H1 (cell line): ENCODE results near the gene RASSF5. TPM values are rescaled to one million over a fixed set of nuclear protein-coding genes. Genes with fewer than 3 reads are reported as not detected.

Source experiments
- CTCF ChIA-PET: fragments of 300-600 bp; sonication (Branson Sonifier 250); formaldehyde crosslinking; loops from one replicate; lab custom pipeline; 2021; ENCODE audit not compliant: partially characterized antibody; lab: Charles Lee
- POLR2A ChIA-PET: fragments of 300-600 bp; sonication (Branson Sonifier 250); formaldehyde crosslinking; loops from one replicate; lab custom pipeline; 2021; ENCODE audit warnings: inconsistent platforms; ENCODE audit not compliant: partially characterized antibody; lab: Charles Lee
- DNase-seq, 2 experiments: peaks; one replicate each; pipeline versions ENCODE4 v3.0.0 to v3.0.0-alpha.2; 2010 to 2022; ENCODE audit warnings: low spot score in 2 of 2, low read depth in 1 of 2, mixed read lengths in 1 of 2
- FAIRE-seq: peaks from 2 replicates; lab custom pipeline; 2011; peaks lifted over from hg19 to GRCh38; lab: Jason Lieb, UNC
- H2AFZ ChIP-seq: 2 replicates; pipeline ENCODE4 v1.8.1; 2012; ENCODE audit warnings: low read length, inconsistent platforms
- H2AK5ac ChIP-seq: 2 replicates; pipeline ENCODE4 v1.6.1; 2013; ENCODE audit warnings: low read depth, low read length
- H2BK120ac ChIP-seq: replicated peaks from 2 replicates; pipeline ENCODE3; 2013; ENCODE audit warnings: low read depth, low read length, inconsistent platforms
- H2BK12ac ChIP-seq: 2 replicates; pipeline ENCODE4 v1.6.1; 2013; ENCODE audit warnings: low read depth, low read length
- H2BK15ac ChIP-seq: 2 replicates; pipeline ENCODE4 v1.6.1; 2013; ENCODE audit warnings: low read length
- H2BK20ac ChIP-seq: 2 replicates; pipeline ENCODE4 v1.6.1; 2013; ENCODE audit warnings: low read length
- H2BK5ac ChIP-seq: 2 replicates; pipeline ENCODE4 v1.6.1; 2013; ENCODE audit warnings: low read depth, low read length
- H3K14ac ChIP-seq: 2 replicates; pipeline ENCODE4 v1.6.1; 2013; ENCODE audit warnings: inconsistent platforms; ENCODE audit not compliant: insufficient read length
- H3K18ac ChIP-seq: 2 replicates; pipeline ENCODE4 v1.6.1; 2013; ENCODE audit warnings: low read length; ENCODE audit errors: extremely low read depth
- H3K23ac ChIP-seq: 2 replicates; pipeline ENCODE4 v1.6.1; 2013; ENCODE audit warnings: inconsistent platforms; ENCODE audit not compliant: insufficient read length
- H3K23me2 ChIP-seq: 2 replicates; pipeline ENCODE4 v1.6.1; 2013; ENCODE audit warnings: low read depth, low read length
- H3K27ac ChIP-seq: 2 replicates; pipeline ENCODE4 v1.6.1; 2011; ENCODE audit warnings: low read depth, low read length, inconsistent platforms
- H3K27me3 ChIP-seq, 4 experiments: replicated peaks in 1 of 4; 1 replicate in 1 of 4; 2 replicates in 3 of 4; pipeline versions ENCODE4 v1.6.1 to v1.8.1; 2011 to 2013; ENCODE audit warnings: low read length in 3 of 4, mild to moderate bottlenecking in 3 of 4, inconsistent platforms in 2 of 4, mixed read lengths in 2 of 4, moderate library complexity in 1 of 4; ENCODE audit not compliant: control insufficient read depth in 3 of 4, insufficient read depth in 3 of 4; ENCODE audit errors: extremely low read depth in 1 of 4
- H3K36me3 ChIP-seq, 4 experiments: 2 replicates each; pipeline versions ENCODE4 v1.6.1 to v1.8.1; 2011 to 2013; ENCODE audit warnings: mild to moderate bottlenecking in 4 of 4, low read length in 3 of 4, moderate library complexity in 2 of 4, control low read depth in 1 of 4, inconsistent platforms in 1 of 4; ENCODE audit not compliant: insufficient read depth in 4 of 4, control insufficient read depth in 2 of 4
- H3K4ac ChIP-seq: replicated peaks from 2 replicates; pipeline ENCODE3; 2013; ENCODE audit warnings: low read length, low read depth, mixed read lengths, inconsistent platforms; ENCODE audit not compliant: insufficient read length
- H3K4me1 ChIP-seq, 4 experiments: replicated peaks in 1 of 4; 1 replicate in 1 of 4; 2 replicates in 3 of 4; pipeline versions ENCODE4 v1.6.1 to v1.8.1; 2011 to 2013; ENCODE audit warnings: low read length in 3 of 4, inconsistent platforms in 2 of 4, mixed read lengths in 1 of 4; ENCODE audit not compliant: insufficient read depth in 4 of 4, control insufficient read depth in 3 of 4
- H3K4me2 ChIP-seq, 2 experiments: 2 replicates each; pipeline versions ENCODE4 v1.6.1 to v1.8.1; 2011 to 2013; ENCODE audit warnings: low read depth in 2 of 2, low read length in 2 of 2, control low read depth in 1 of 2, inconsistent platforms in 1 of 2, mild to moderate bottlenecking in 1 of 2; ENCODE audit not compliant: insufficient read depth in 1 of 2
- H3K4me3 ChIP-seq, 4 experiments: fragments of 200-600, 300-600 bp in 1 of 4; sonication (generic), shearing (Covaris generic), sonication (Bioruptor Twin) in 1 of 4; 2 replicates each; pipeline versions ENCODE4 v1.5.1 to v1.8.1; 2011 to 2016; ENCODE audit warnings: low read length in 4 of 4, low read depth in 3 of 4, control low read depth in 2 of 4, inconsistent platforms in 2 of 4, mild to moderate bottlenecking in 2 of 4, mixed read lengths in 1 of 4, moderate library complexity in 1 of 4; ENCODE audit not compliant: insufficient read depth in 2 of 4; ENCODE audit errors: extremely low read depth in 1 of 4
- H3K56ac ChIP-seq: replicated peaks from 2 replicates; pipeline ENCODE3; 2013; ENCODE audit warnings: low read depth, mild to moderate bottlenecking, mixed read lengths, low read length, inconsistent platforms; ENCODE audit not compliant: insufficient read length
- H3K79me1 ChIP-seq: 2 replicates; pipeline ENCODE4 v1.6.1; 2013; ENCODE audit warnings: low read depth, low read length, control low read depth
- H3K79me2 ChIP-seq, 2 experiments: 2 replicates each; pipeline versions ENCODE4 v1.6.1 to v1.8.1; 2012 to 2013; ENCODE audit warnings: low read length in 2 of 2, mild to moderate bottlenecking in 2 of 2, inconsistent platforms in 1 of 2; ENCODE audit not compliant: insufficient read depth in 2 of 2, control insufficient read depth in 1 of 2
- H3K9ac ChIP-seq, 4 experiments: replicated peaks in 1 of 4; 1 replicate in 1 of 4; 2 replicates in 3 of 4; pipeline versions ENCODE4 v1.6.1 to v1.8.1; 2011 to 2013; ENCODE audit warnings: low read depth in 3 of 4, low read length in 3 of 4, control low read depth in 2 of 4, mild to moderate bottlenecking in 2 of 4, moderate library complexity in 2 of 4, inconsistent platforms in 1 of 4; ENCODE audit errors: extremely low read depth in 1 of 4
- H3K9me3 ChIP-seq, 2 experiments: 2 replicates each; pipeline versions ENCODE4 v1.6.1 to v1.8.1; 2012 to 2013; ENCODE audit warnings: mild to moderate bottlenecking in 2 of 2, moderate library complexity in 2 of 2, control low read depth in 1 of 2, inconsistent platforms in 1 of 2, low read depth in 1 of 2, low read length in 1 of 2, mixed read lengths in 1 of 2; ENCODE audit not compliant: insufficient read depth in 2 of 2
- H4K20me1 ChIP-seq, 2 experiments: replicated peaks in 1 of 2; 2 replicates each; pipeline versions ENCODE3 to v1.8.1; 2011 to 2013; ENCODE audit warnings: inconsistent platforms in 2 of 2, low read length in 2 of 2, mild to moderate bottlenecking in 1 of 2; ENCODE audit not compliant: insufficient read depth in 2 of 2, control insufficient read depth in 1 of 2
- H4K5ac ChIP-seq: 2 replicates; pipeline ENCODE4 v1.6.1; 2013; ENCODE audit warnings: low read length, low read depth, mixed read lengths, inconsistent platforms; ENCODE audit not compliant: insufficient read length
- H4K8ac ChIP-seq: 2 replicates; pipeline ENCODE4 v1.8.0; 2013; ENCODE audit warnings: mild to moderate bottlenecking, moderate library complexity, low read length, inconsistent platforms; ENCODE audit not compliant: insufficient read depth; ENCODE audit errors: extremely low read depth
- H4K91ac ChIP-seq: replicated peaks from 2 replicates; pipeline ENCODE3; 2013; ENCODE audit warnings: low read length, mixed read lengths, inconsistent platforms; ENCODE audit not compliant: insufficient read length
- CBX8 ChIP-seq: fragments of 300-800, 300-1000 bp; sonication (generic); IDR thresholded peaks from 2 replicates; pipeline ENCODE4 v1.7.1; 2016; ENCODE audit warnings: low read depth, low read length, borderline replicate concordance
- CHD2 ChIP-seq: IDR thresholded peaks from 2 replicates; pipeline ENCODE4 v1.6.1; 2012; ENCODE audit warnings: low read length, improper control_type of control experiment
- CREB1 ChIP-seq: IDR thresholded peaks from 2 replicates; pipeline ENCODE4 v1.6.1; 2012; ENCODE audit warnings: inconsistent platforms
- HDAC2 ChIP-seq, 2 experiments: fragments of 300-600 bp in 1 of 2; sonication (generic) in 1 of 2; IDR thresholded peaks; 2 replicates each; pipeline ENCODE4 v1.6.1; 2011 to 2012; ENCODE audit warnings: low read depth in 2 of 2, low read length in 2 of 2, mild to moderate bottlenecking in 2 of 2, moderate library complexity in 2 of 2, borderline replicate concordance in 1 of 2, inconsistent platforms in 1 of 2
- PHF8 ChIP-seq: fragments of 200-600 bp; sonication (generic); conservative IDR thresholded peaks from 2 replicates; pipeline ENCODE4 v1.7.1; 2012; ENCODE audit warnings: low read depth, mild to moderate bottlenecking, inconsistent platforms, low read length, moderate library complexity
- SAP30 ChIP-seq: fragments of 300-600 bp; sonication (generic); IDR thresholded peaks from 2 replicates; pipeline ENCODE4 v1.7.1; 2012; ENCODE audit warnings: low read length, moderate library complexity, mild to moderate bottlenecking, inconsistent platforms; ENCODE audit not compliant: insufficient read depth, insufficient replicate concordance
- whole genome bisulfite sequencing, 2 experiments: shearing (Covaris generic) in 1 of 2; methylation state at CpG; one replicate each; pipeline versions ENCODE4 v1.1.6 to v1.1.7; 2013 to 2015; ENCODE audit warnings: low lambda C conversion rate in 2 of 2, mixed read lengths in 2 of 2, inconsistent platforms in 1 of 2, low coverage in 1 of 2, missing lambda C conversion rate in 1 of 2; ENCODE audit not compliant: insufficient replicate concordance in 2 of 2, insufficient coverage in 1 of 2, insufficient read length in 1 of 2; ENCODE audit errors: extremely low coverage in 1 of 2, missing lambda C conversion rate in 1 of 2; 5-methylcytosine and 5-hydroxymethylcytosine counted together
- polyA plus RNA-seq, 7 experiments: library from polyadenylated mRNA; depleted of rRNA in 3 of 7; stranded (reverse) in 5 of 7; unstranded in 2 of 7; fragments of >200 nt in 5 of 7; fragments of 200-250 nt in 2 of 7; gene quantifications; 1 replicate in 5 of 7; 2 replicates in 1 of 7; 4 replicates in 1 of 7; pipeline versions ENCODE4 v1.2.1 to v1.2.3, GENCODE V29; 2011 to 2013; ENCODE audit warnings: missing spikeins in 2 of 7, mixed read lengths in 2 of 7
- total RNA-seq: library from RNA; stranded (reverse); fragmentation: NEBNext Ultra II Directional; extraction: Animal tissue kit (Norgen Biotek cat#: 25700); gene quantifications from 2 replicates; pipeline ENCODE4 v1.2.1, GENCODE V29; 2021
- TF ChIP-seq, protein P1 (sequence below), 3 experiments: IDR thresholded peaks; 1 replicate in 2 of 3; 2 replicates in 1 of 3; pipeline versions ENCODE4 v1.5.1 to v1.6.1; 2011; ENCODE audit warnings: low read length in 3 of 3, mild to moderate bottlenecking in 3 of 3, inconsistent platforms in 2 of 3, low read depth in 1 of 3, moderate library complexity in 1 of 3; ENCODE audit not compliant: insufficient read depth in 1 of 3; ENCODE audit errors: control extremely low read depth in 1 of 3

RASSF5 gene
- total and polyA plus RNA-seq, 2 of the 8 experiments (the other 6 are each of a cell fraction or from before 2014, with no cell fraction given): 0.82 to 1.8 TPM

DNA sequence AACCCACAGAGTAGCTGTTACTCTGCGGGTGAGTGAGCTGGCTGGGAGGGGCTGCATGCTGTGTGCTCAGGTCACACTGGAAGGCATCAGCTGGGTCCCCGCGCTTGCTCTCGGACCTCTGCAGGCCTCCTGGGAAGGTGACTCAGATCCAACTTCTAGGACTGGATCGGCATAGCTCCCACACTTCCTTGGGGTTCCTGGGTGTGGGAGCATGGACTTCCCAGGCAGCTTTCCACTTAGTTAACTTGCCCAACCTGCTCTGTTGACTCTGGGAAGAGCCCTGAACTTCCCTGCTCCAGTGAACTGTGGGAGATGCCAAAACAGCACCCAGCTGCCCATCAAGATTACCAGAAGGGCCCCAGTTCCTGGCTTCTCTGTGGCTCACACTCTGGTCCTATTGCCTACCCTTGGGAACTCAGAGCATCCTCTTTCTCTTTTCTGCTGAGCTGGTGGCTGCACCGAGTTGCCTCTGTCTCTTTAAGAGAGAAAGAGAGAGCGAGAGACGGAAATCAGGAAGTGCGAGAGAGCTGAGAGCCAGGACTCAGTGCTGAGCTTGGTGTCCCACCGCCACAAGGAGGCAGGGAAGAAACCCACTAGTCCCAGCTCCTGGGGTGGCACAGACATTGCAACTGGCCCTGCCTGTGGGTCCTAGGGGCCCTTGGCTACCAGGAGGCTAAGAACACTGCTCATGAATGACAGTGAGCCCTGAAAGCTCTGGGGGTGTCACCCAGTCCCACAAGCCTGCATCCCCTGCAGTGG is 37.2 kb upstream of the RASSF5 start, which contains the start of gene IKBKE:
Gene IKBKE, plus strand, starts transcription at position 544 of the 759 bp plus-strand sequence. CDS start 2,752 bp downstream, outside the sequence.
- Histone ChIP-seq H3K14ac (no peak within 1 kb of the TSS), H3K36me3 (no peaks in the 10 kb centered on the region), H3K9me3 (no peaks in the 10 kb centered on the region), H3K4me2 (peak within 1 kb of the TSS; percentile 77 to 95), H2BK20ac (peak within 1 kb of the TSS; percentile 95), H3K9ac (peak within 1 kb of the TSS in 2 of 4 experiments; percentile 1 to 6; a peak in 3 of 7 replicates), H2BK120ac (peak within 1 kb of the TSS; percentile 67), H3K79me1 (no peaks in the 10 kb centered on the region; the same call in 1 of the 2 replicates), H3K27me3 (peaks cover 0 to 3% (median 0%) of the 10 kb centered on the region in 4 experiments; a peak in 2 of 7 replicates), H2AFZ (peak within 1 kb of the TSS; percentile 96), H2BK12ac (peak within 1 kb of the TSS; percentile 81; the same call in 1 of the 2 replicates), H3K23ac (no peak within 1 kb of the TSS), H3K56ac (no peak within 1 kb of the TSS), H2BK5ac (peak within 1 kb of the TSS; percentile 90; the same call in 1 of the 2 replicates), H3K4me1 (peaks cover 3 to 47% (median 25%) of the 10 kb centered on the region in 4 experiments), H4K91ac (peak within 1 kb of the TSS; percentile 58), H3K27ac (no peak within 1 kb of the TSS), H2AK5ac (no peak within 1 kb of the TSS), H3K18ac (peak within 1 kb of the TSS; percentile 91), H4K5ac (peak within 1 kb of the TSS; percentile 82), H3K4me3 (peak within 1 kb of the TSS; percentile 31 to 65 (median 51)), H2BK15ac (peak within 1 kb of the TSS; percentile 92; the same call in 1 of the 2 replicates), H3K23me2 (peaks cover 9% of the 10 kb centered on the region; the same call in 1 of the 2 replicates), H3K79me2 (no peaks in the 10 kb centered on the region), H3K4ac (peak within 1 kb of the TSS; percentile 22), H4K20me1 (no peaks in the 10 kb centered on the region), H4K8ac (peak within 1 kb of the TSS; percentile 79)
- DNase-seq (peak in 1 of 2 experiments; percentile 68), FAIRE-seq (no peak)
- ChIA-PET POLR2A (interaction anchor here (0.6 to 2.2 kb wide), 9 partner anchors 8 to 140 kb away, joined by 3 to 14 read pairs (median 4); partner anchors contain the start of gene RASSF5), CTCF (interaction anchor here (0.7 to 6.0 kb wide), 19 partner anchors 9 to 321 kb away, joined by 3 to 76 read pairs (median 5); partner anchors contain the start of gene RASSF5)
- 33% methylated on average over 8 of the region's 10 CpGs; no CpG with 5 or more reads in 1 of the 2 experiments for WGBS, 2 experiments
- no peak for TF ChIP-seq CHD2
- 0 out of 4 replicates have a peak, but pooled peaks of 1 of the 2 experiments have one; percentile 14 for TF ChIP-seq HDAC2 (IDR thresholded peaks at IDR 0.05; ENCODE audit: borderline replicate concordance in 1 of 2, low read depth in 2 of 2, low read length in 2 of 2)
- TF ChIP-seq, protein P1, sequence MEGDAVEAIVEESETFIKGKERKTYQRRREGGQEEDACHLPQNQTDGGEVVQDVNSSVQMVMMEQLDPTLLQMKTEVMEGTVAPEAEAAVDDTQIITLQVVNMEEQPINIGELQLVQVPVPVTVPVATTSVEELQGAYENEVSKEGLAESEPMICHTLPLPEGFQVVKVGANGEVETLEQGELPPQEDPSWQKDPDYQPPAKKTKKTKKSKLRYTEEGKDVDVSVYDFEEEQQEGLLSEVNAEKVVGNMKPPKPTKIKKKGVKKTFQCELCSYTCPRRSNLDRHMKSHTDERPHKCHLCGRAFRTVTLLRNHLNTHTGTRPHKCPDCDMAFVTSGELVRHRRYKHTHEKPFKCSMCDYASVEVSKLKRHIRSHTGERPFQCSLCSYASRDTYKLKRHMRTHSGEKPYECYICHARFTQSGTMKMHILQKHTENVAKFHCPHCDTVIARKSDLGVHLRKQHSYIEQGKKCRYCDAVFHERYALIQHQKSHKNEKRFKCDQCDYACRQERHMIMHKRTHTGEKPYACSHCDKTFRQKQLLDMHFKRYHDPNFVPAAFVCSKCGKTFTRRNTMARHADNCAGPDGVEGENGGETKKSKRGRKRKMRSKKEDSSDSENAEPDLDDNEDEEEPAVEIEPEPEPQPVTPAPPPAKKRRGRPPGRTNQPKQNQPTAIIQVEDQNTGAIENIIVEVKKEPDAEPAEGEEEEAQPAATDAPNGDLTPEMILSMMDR (IDR thresholded peaks at IDR 0.05; ENCODE audit: control extremely low read depth in 1 of 3, insufficient read depth in 1 of 3, low read depth in 1 of 3, low read length in 3 of 3): peak in 1 of 3 experiments; percentile 18; a peak in 1 of 4 replicates
- no peak for TF ChIP-seq CBX8
- TF ChIP-seq CREB1: no peak
- TF ChIP-seq PHF8: no peak
- peak; percentile 46 for TF ChIP-seq SAP30
